HCT116 (cell line): ENCODE measurements around the gene PPP1R37. TPM values are rescaled to one million over a fixed set of nuclear protein-coding genes. Genes with fewer than 3 reads are reported as not detected.
A peak's percentile ranks its signal among the peaks of the same experiment; 100 is the strongest.

Experiments used
- ATAC-seq: fragments of 200-7000 bp; cut with Tn5 transposase; 2 replicates; pipeline ENCODE4 v1.9.1; 2020; ENCODE audit warnings: mild to moderate bottlenecking, moderate library complexity
- BruUV-seq: library from RNA; stranded (reverse); fragments of 400-500 nt; replicated peaks from 2 replicates; lab custom pipeline; 2021; lab: Mats Ljungman, UMichigan
- CTCF ChIA-PET: fragments of 300-600 bp; sonication (Branson Sonifier 250); formaldehyde crosslinking; loops from one replicate; lab custom pipeline; 2021; ENCODE audit warnings: antibody characterized with exemption; lab: Charles Lee
- POLR2A ChIA-PET: fragments of 300-600, 350-600 bp; sonication (Branson Sonifier 250); formaldehyde crosslinking; loops from one replicate; lab custom pipeline; 2021; ENCODE audit warnings: antibody characterized with exemption; lab: Charles Lee
- RAD21 ChIA-PET, 2 experiments: fragments of 300-600 bp; sonication (Branson Sonifier 250); formaldehyde crosslinking; loops; one replicate each; lab custom pipeline; 2023; ENCODE audit warnings: low total read pairs in 2 of 2; ENCODE audit not compliant: uncharacterized antibody in 2 of 2, unreplicated experiment in 2 of 2, low non-redundant PET in 1 of 2; lab: Charles Lee
- DNase-seq: peaks from one replicate; pipeline ENCODE4 v3.0.0-alpha.2; 2010; ENCODE audit warnings: low read depth, low spot score
- H2AFZ ChIP-seq: fragments of 200-600 bp; shearing (Covaris generic), sonication (generic); 2 replicates; pipeline ENCODE4 v1.6.1; 2017; ENCODE audit warnings: low read depth, mixed run types, mixed read lengths, antibody characterized with exemption, low read length; ENCODE audit not compliant: poor library complexity, severe bottlenecking
- H3K27ac ChIP-seq: 2 replicates; pipeline ENCODE4 v1.5.1; 2012; ENCODE audit warnings: low read depth, low read length
- H3K27me3 ChIP-seq: fragments of 200-600 bp; sonication (generic); 2 replicates; pipeline ENCODE4 v1.6.1; 2016; ENCODE audit warnings: mixed run types, low read length, mixed read lengths; ENCODE audit not compliant: insufficient read depth
- H3K36me3 ChIP-seq, 2 experiments: fragments of 200-500 bp in 1 of 2; fragments of 200-600 bp in 1 of 2; sonication (Bioruptor generic) in 1 of 2; sonication (generic) in 1 of 2; 2 replicates each; pipeline versions ENCODE4 v1.5.1 to v1.6.1; 2014 to 2016; ENCODE audit warnings: low read length in 2 of 2, inconsistent platforms in 1 of 2, mixed read lengths in 1 of 2, mixed run types in 1 of 2; ENCODE audit not compliant: insufficient read depth in 2 of 2, control insufficient read depth in 1 of 2
- H3K4me1 ChIP-seq, 2 experiments: fragments of 200-600 bp in 1 of 2; sonication (generic) in 1 of 2; 2 replicates each; pipeline versions ENCODE4 v1.5.1 to v1.6.1; 2012 to 2017; ENCODE audit warnings: low read length in 2 of 2, inconsistent platforms in 1 of 2, mild to moderate bottlenecking in 1 of 2, mixed read lengths in 1 of 2, mixed run types in 1 of 2, moderate library complexity in 1 of 2; ENCODE audit not compliant: insufficient read depth in 2 of 2, control insufficient read depth in 1 of 2
- H3K4me2 ChIP-seq: fragments of 200-600 bp; sonication (generic); 2 replicates; pipeline ENCODE4 v1.6.1; 2017; ENCODE audit warnings: mixed run types, low read length, mixed read lengths
- H3K4me3 ChIP-seq, 2 experiments: fragments of 200-600 bp in 1 of 2; sonication (generic) in 1 of 2; replicated peaks in 1 of 2; 2 replicates each; pipeline ENCODE4 v1.5.1; 2011 to 2016; ENCODE audit warnings: low read length in 2 of 2, control low read depth in 1 of 2, low read depth in 1 of 2, mild to moderate bottlenecking in 1 of 2, mixed read lengths in 1 of 2, mixed run types in 1 of 2
- H3K79me2 ChIP-seq: fragments of 200-600 bp; sonication (generic); 2 replicates; pipeline ENCODE4 v1.6.1; 2017; ENCODE audit warnings: mild to moderate bottlenecking, mixed run types, low read length, moderate library complexity, mixed read lengths; ENCODE audit not compliant: insufficient read depth
- H3K9ac ChIP-seq: fragments of 200-600 bp; sonication (generic); 2 replicates; pipeline ENCODE4 v1.6.1; 2016; ENCODE audit warnings: low read length, mixed read lengths
- H3K9me2 ChIP-seq: fragments of 200-600 bp; sonication (generic), shearing (Covaris generic); 2 replicates; pipeline ENCODE4 v1.6.1; 2017; ENCODE audit warnings: mixed run types, mild to moderate bottlenecking, moderate library complexity; ENCODE audit not compliant: insufficient read depth
- H3K9me3 ChIP-seq, 2 experiments: fragments of 200-500 bp in 1 of 2; fragments of 200-600 bp in 1 of 2; sonication (Bioruptor generic) in 1 of 2; sonication (generic) in 1 of 2; 2 replicates each; pipeline ENCODE4 v1.6.1; 2014 to 2017; ENCODE audit warnings: low read length in 2 of 2, mixed read lengths in 2 of 2, inconsistent platforms in 1 of 2, low read depth in 1 of 2, mild to moderate bottlenecking in 1 of 2, mixed run types in 1 of 2, moderate library complexity in 1 of 2; ENCODE audit not compliant: control insufficient read depth in 1 of 2, insufficient read depth in 1 of 2
- H4K20me1 ChIP-seq: fragments of 200-600 bp; sonication (generic), shearing (Covaris generic); 2 replicates; pipeline ENCODE4 v1.6.1; 2017; ENCODE audit warnings: mixed run types, mild to moderate bottlenecking, moderate library complexity; ENCODE audit not compliant: insufficient read depth
- EGR1 ChIP-seq: IDR thresholded peaks from 2 replicates; pipeline ENCODE4 v1.6.1; 2012; ENCODE audit warnings: low read depth
- ELF1 ChIP-seq: IDR thresholded peaks from 2 replicates; pipeline ENCODE4 v1.6.1; 2012; ENCODE audit warnings: low read depth, borderline replicate concordance
- EZH2phosphoT487 ChIP-seq: fragments of 200-600 bp; IDR thresholded peaks from 2 replicates; pipeline ENCODE4 v1.6.1; 2018; ENCODE audit warnings: antibody characterized with exemption, borderline replicate concordance
- RAD21 ChIP-seq: IDR thresholded peaks from 2 replicates; pipeline ENCODE4 v1.6.1; 2012; ENCODE audit warnings: low read depth, mild to moderate bottlenecking
- REST ChIP-seq: IDR thresholded peaks from 2 replicates; pipeline ENCODE4 v1.6.1; 2012; ENCODE audit warnings: low read depth
- ZBTB33 ChIP-seq: IDR thresholded peaks from 2 replicates; pipeline ENCODE4 v1.6.1; 2011; ENCODE audit warnings: mild to moderate bottlenecking, low read length, moderate library complexity; ENCODE audit not compliant: insufficient replicate concordance; ENCODE audit errors: extremely low read depth
- intact Hi-C: fragments of 100-400 bp; cut with micrococcal nuclease; formaldehyde crosslinking; loops from 2 replicates; pipeline ENCODE4 v1.10.0; 2022
- total RNA-seq: library from RNA; stranded (reverse); gene quantifications from one replicate; pipeline ENCODE4 v1.2.1, GENCODE V29; 2021; ENCODE audit not compliant: unreplicated experiment
- TF ChIP-seq, protein P1 (sequence below): IDR thresholded peaks from 2 replicates; pipeline ENCODE4 v1.6.1; 2012

The PPP1R37 gene
- total RNA-seq, 1 experiment from 2014 or later = 32.7 TPM

- TF ChIP-seq EZH2phosphoT487 = no peak
- TF ChIP-seq, all 23 proteins: peak for 0
Measured at GRCh38 chr19:45184115-45184514, 91.1 kb downstream of the PPP1R37 start (continued).

DNA sequence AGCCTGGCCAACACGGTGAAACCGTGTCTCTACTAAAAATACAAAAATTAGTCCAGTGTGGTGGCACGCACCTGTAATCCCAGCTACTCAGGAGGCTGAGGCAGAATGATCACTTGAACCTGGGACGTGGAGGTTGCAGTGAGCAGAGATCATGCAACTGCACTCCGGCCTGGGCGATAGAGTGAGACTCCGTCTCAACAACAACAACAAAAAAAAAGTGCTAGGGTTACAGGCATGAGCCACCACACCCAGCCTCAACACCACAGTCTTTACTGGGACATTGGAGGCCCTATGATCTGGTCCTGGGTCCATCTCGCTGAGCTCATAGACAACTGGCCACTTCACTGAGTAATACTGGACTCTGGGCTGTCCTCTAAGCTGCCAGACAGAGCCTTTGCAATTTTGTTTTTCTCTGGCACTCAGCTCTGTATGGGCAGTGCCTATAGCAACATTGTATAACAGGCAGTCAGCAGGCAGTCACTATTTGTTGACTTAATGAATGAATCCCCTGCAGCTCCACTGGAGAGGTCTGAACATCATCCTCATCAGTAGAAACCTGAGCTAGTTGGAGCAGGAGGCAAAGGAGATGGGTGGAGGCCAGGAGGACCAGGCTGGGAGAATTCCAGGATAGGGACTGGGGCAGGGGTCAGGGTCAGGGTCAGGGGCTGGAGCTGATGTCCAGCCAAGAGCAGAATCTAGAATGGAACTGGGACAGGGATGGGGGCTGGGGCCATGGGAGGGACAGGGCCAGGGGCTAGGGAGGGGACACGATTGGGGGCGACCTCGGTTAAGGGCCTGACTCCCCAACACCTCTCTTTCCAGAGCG, 93.7 kb downstream of the PPP1R37 start:
- ChIA-PET CTCF (interaction anchor here (0.6 to 2.3 kb wide), 2 partner anchors 8 to 13 kb away, joined by 3 to 11 read pairs; partner anchors contain the start of genes BLOC1S3 and TRAPPC6A), RAD21 (interaction anchor here in 1 of 2 experiments (0.8 kb wide), 1 partner anchor 152 kb away, joined by 3 read pairs; no protein-coding TSS in a partner anchor)
- no peaks in the 10 kb centered on the region for H3K36me3 ChIP-seq
- ATAC-seq = no peak
- H3K4me2 ChIP-seq = peak overlapping the region; percentile 29
- DNase-seq = no peak
- H3K79me2 ChIP-seq = no peaks in the 10 kb centered on the region; the same call in 1 of the 2 replicates
- intact Hi-C loops = loop anchor here (10.0 kb wide), 1 partner anchor 58 kb away; the partner anchor contains the start of gene EXOC3L2
- peaks cover 5 to 9% of the 10 kb centered on the region in 2 experiments; a peak in 3 of 4 replicates for H3K4me1 ChIP-seq
- no peaks in the 10 kb centered on the region for H3K9me2 ChIP-seq
- no peak overlapping the region for H3K4me3 ChIP-seq
- no peaks in the 10 kb centered on the region for H4K20me1 ChIP-seq
- H3K9ac ChIP-seq = no peak overlapping the region
- no TSS peak for BruUV-seq
- TF ChIP-seq ZBTB33 (no peak), RAD21 (no peak), ELF1 (no peak), EGR1 (no peak), REST (no peak)
- TF ChIP-seq, protein P1, sequence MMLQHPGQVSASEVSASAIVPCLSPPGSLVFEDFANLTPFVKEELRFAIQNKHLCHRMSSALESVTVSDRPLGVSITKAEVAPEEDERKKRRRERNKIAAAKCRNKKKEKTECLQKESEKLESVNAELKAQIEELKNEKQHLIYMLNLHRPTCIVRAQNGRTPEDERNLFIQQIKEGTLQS = no peak
- TF ChIP-seq, all 23 proteins: peak for 0
- Histone ChIP-seq H3K27ac (no peak overlapping the region), H3K9me3 (no peaks in the 10 kb centered on the region), H2AFZ (no peak overlapping the region), H3K27me3 (no peaks in the 10 kb centered on the region)
- POLR2A ChIA-PET = no interaction called here
